Measurements from ENCODE around the gene ZBTB33. TPM values are rescaled to one million over a fixed set of nuclear protein-coding genes. Genes with fewer than 3 reads are reported as not detected.

ZBTB33 gene
- total and polyA plus RNA-seq, 2 of the 13 experiments (the other 11 are each of a cell fraction or from before 2014, with no cell fraction given): 6.5 to 20.2 TPM

- 0 out of 2 replicates have a peak, but pooled peaks have one; percentile 34 for TF ChIP-seq TGIF2 (CRISPR knock-in tag; IDR thresholded peaks at IDR 0.05)
These were observed 929 bp downstream of the ZBTB33 start (continued) for GRCh38 chrX:120251471-120252011.

DNA sequence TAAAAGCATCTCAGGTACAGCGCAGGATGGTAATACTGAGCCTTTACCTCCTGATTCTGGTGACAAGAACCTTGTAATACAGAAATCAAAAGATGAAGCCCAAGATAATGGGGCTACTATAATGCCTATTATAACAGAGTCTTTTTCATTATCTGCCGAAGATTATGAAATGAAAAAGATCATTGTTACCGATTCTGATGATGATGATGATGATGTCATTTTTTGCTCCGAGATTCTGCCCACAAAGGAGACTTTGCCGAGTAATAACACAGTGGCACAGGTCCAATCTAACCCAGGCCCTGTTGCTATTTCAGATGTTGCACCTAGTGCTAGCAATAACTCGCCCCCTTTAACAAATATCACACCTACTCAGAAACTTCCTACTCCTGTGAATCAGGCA, 3.2 kb downstream of the ZBTB33 start:
- DNase-seq (ENCODE audit: low spot score) (no peak), FAIRE-seq (no peak), ATAC-seq (no peak)
- H3K4me3 ChIP-seq (replicated peaks in 1 of 3; ENCODE audit: insufficient read depth in 1 of 3, low read depth in 2 of 3, low read length in 3 of 3): no peak overlapping the region
- TF ChIP-seq ATF7 (IDR thresholded peaks at IDR 0.05) (peak; percentile 74), ATF7 (CRISPR knock-in tag; IDR thresholded peaks at IDR 0.05) (no peak), TMF1 (CRISPR knock-in tag; IDR thresholded peaks at IDR 0.05; ENCODE audit: low read depth) (no peak), CREB1 (IDR thresholded peaks at IDR 0.05) (peak; percentile 24; the same call in 1 of the 2 replicates), CREB1 (CRISPR knock-in tag; IDR thresholded peaks at IDR 0.05) (no peak)
- TF ChIP-seq, protein P1, sequence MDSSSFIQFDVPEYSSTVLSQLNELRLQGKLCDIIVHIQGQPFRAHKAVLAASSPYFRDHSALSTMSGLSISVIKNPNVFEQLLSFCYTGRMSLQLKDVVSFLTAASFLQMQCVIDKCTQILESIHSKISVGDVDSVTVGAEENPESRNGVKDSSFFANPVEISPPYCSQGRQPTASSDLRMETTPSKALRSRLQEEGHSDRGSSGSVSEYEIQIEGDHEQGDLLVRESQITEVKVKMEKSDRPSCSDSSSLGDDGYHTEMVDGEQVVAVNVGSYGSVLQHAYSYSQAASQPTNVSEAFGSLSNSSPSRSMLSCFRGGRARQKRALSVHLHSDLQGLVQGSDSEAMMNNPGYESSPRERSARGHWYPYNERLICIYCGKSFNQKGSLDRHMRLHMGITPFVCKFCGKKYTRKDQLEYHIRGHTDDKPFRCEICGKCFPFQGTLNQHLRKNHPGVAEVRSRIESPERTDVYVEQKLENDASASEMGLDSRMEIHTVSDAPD (CRISPR knock-in tag; IDR thresholded peaks at IDR 0.05): no peak
- no peaks in the 10 kb centered on the region for H4K20me1 ChIP-seq (ENCODE audit: insufficient read depth, low read length)
- peaks cover 23% of the 10 kb centered on the region for H3K79me2 ChIP-seq (ENCODE audit: insufficient read depth, low read length)
- no peaks in the 10 kb centered on the region for H3K9me3 ChIP-seq (ENCODE audit: low read length)
- 98% methylated on average over 6 of the region's 6 CpGs for WGBS (ENCODE audit: low lambda C conversion rate)
- intact Hi-C loops (cut with micrococcal nuclease; ENCODE audit: unreplicated experiment): loop anchor here (5.0 kb wide), 2 partner anchors 34 to 366 kb away; no protein-coding TSS in a partner anchor
- peaks cover 0 to 16% of the 10 kb centered on the region in 2 experiments; a peak in 1 of 5 replicates for H3K36me3 ChIP-seq (replicated peaks in 1 of 2; ENCODE audit: control insufficient read depth in 1 of 2, insufficient read depth in 2 of 2, low read length in 2 of 2)
- no TSS peak for BruUV-seq (replicated peaks)
- H3K9ac ChIP-seq (ENCODE audit: insufficient read depth, low read depth, low read length): no peak overlapping the region
- CTCF ChIA-PET (ENCODE audit: low intra/inter-chr PET ratio, low total read pairs): no interaction called here
- H2AFZ ChIP-seq (ENCODE audit: low read length): no peak overlapping the region
- in situ Hi-C loops (cut with HindIII; ENCODE audit: extremely low pct_ligation_motif_present, low pct_unique_long_range_greater_than_20kb): no loop called here
- H3K27me3 ChIP-seq (ENCODE audit: control insufficient read depth in 1 of 2, insufficient read depth in 2 of 2, low read length in 2 of 2): no peaks in the 10 kb centered on the region
- peaks cover 12% of the 10 kb centered on the region for H3K4me1 ChIP-seq (ENCODE audit: insufficient read depth, low read length)
- no peak overlapping the region for H3K27ac ChIP-seq (ENCODE audit: extremely low read length, insufficient read depth, low read length)
- POLR2A ChIA-PET: no interaction called here
- no peak overlapping the region for H3K4me2 ChIP-seq (ENCODE audit: low read depth, low read length)

All from HepG2 (cell line).